ENCODE results near the gene C20orf141. TPM values are rescaled to one million over a fixed set of nuclear protein-coding genes. Genes with fewer than 3 reads are reported as not detected.

Gene C20orf141
- total and polyA plus RNA-seq, 7 donors: not detected

DNA sequence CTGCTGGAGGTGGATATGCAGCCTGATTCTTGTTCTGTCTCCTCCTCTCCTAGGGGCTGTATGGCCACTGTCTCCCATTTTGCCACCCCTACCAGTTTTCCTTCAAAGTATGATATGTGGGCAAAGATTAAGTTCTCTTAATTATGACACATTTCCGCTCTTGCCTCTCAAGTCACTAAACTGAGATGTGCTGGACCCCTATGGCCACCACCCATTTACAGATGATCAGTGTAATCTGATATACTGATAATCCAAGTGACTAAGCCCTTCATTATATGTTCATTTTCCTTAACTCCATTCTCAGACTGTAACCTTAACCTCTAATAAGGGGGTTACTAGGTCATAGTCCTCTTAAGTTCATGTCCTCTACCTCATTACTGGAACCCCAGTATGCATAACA lies 711 bp upstream of the C20orf141 start:
- ATAC-seq (no peak), DNase-seq (no peak)
- Histone ChIP-seq H3K4me1 (no peaks in the 10 kb centered on the region), H3K36me3 (ENCODE audit: insufficient read depth in 1 of 2, low read depth in 1 of 2) (no peaks in the 10 kb centered on the region), H3K27ac (no peak overlapping the region), H3K4me3 (no peak overlapping the region), H3K27me3 (ENCODE audit: insufficient read depth in 3 of 3, low read length in 2 of 3) (peaks cover 0 to 47% (median 9%) of the 10 kb centered on the region in 3 donors), H3K9me3 (peaks cover 5% of the 10 kb centered on the region)
- intact Hi-C loops (cut with DNase I): no loop called here
- TF ChIP-seq, protein P1, sequence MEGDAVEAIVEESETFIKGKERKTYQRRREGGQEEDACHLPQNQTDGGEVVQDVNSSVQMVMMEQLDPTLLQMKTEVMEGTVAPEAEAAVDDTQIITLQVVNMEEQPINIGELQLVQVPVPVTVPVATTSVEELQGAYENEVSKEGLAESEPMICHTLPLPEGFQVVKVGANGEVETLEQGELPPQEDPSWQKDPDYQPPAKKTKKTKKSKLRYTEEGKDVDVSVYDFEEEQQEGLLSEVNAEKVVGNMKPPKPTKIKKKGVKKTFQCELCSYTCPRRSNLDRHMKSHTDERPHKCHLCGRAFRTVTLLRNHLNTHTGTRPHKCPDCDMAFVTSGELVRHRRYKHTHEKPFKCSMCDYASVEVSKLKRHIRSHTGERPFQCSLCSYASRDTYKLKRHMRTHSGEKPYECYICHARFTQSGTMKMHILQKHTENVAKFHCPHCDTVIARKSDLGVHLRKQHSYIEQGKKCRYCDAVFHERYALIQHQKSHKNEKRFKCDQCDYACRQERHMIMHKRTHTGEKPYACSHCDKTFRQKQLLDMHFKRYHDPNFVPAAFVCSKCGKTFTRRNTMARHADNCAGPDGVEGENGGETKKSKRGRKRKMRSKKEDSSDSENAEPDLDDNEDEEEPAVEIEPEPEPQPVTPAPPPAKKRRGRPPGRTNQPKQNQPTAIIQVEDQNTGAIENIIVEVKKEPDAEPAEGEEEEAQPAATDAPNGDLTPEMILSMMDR (IDR thresholded peaks at IDR 0.05): no peak
- WGBS, 3 donors: 95 to 96% (median 96%) methylated on average over 1 of the region's 1 CpG

DNA sequence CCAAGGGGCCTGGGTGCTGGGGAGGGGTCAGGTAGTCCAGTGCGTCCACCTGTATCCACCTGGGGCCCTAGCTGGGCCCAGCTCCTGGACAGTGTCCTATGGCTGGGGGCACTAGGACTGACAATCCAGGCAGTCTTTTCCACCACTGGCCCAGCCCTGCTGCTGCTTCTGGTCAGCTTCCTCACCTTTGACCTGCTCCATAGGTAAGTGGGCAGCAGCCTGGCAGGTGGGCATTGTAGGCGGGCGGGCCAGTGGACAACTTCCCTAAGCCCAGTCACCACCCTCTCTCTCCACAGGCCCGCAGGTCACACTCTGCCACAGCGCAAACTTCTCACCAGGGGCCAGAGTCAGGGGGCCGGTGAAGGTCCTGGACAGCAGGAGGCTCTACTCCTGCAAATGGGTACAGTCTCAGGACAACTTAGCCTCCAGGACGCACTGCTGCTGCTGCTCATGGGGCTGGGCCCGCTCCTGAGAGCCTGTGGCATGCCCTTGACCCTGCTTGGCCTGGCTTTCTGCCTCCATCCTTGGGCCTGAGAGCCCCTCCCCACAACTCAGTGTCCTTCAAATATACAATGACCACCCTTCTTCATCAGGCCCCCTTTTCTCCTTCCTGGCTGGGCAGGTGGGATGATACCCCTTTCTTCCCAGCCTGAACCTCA lies 584 bp downstream of the C20orf141 start:
- intact Hi-C loops (cut with DNase I): no loop called here
- 88 to 93% (median 89%) methylated on average over 8 of the region's 8 CpGs for WGBS, 3 donors

GRCh38 chr20:2816030-2816582 lies 1.3 kb downstream of the C20orf141 start, which contains the start of gene TMEM239:
TSS of gene TMEM239 (plus strand) at chr20:2816364. CDS start at chr20:2816555, 191 bp downstream.
- no peak within 1 kb of the TSS for H3K27ac ChIP-seq
- H3K4me1 ChIP-seq: no peaks in the 10 kb centered on the region
- TF ChIP-seq, protein P1 (IDR thresholded peaks at IDR 0.05): no peak
- WGBS, 3 donors: 73 to 79% (median 76%) methylated on average over 10 of the region's 10 CpGs
- H3K4me3 ChIP-seq: no peak within 1 kb of the TSS
- H3K36me3 ChIP-seq (ENCODE audit: insufficient read depth in 1 of 2, low read depth in 1 of 2): no peaks in the 10 kb centered on the region
- peaks cover 5% of the 10 kb centered on the region for H3K9me3 ChIP-seq
- intact Hi-C loops (cut with DNase I): no loop called here
- DNase-seq (no peak), ATAC-seq (no peak)
- H3K27me3 ChIP-seq (ENCODE audit: insufficient read depth in 3 of 3, low read length in 2 of 3): peaks cover 0 to 62% (median 19%) of the 10 kb centered on the region in 3 donors

More for the DNA sequence above, 584 bp downstream of the C20orf141 start:
- no peak overlapping the region for H3K4me3 ChIP-seq
- DNase-seq: no peak
- ATAC-seq: no peak
- no peaks in the 10 kb centered on the region for H3K4me1 ChIP-seq
- no peaks in the 10 kb centered on the region for H3K36me3 ChIP-seq (ENCODE audit: insufficient read depth in 1 of 2, low read depth in 1 of 2)
- H3K9me3 ChIP-seq: peaks cover 5% of the 10 kb centered on the region
- TF ChIP-seq, protein P1 (IDR thresholded peaks at IDR 0.05): no peak
- H3K27ac ChIP-seq: no peak overlapping the region
- peaks cover 0 to 56% (median 12%) of the 10 kb centered on the region in 3 donors for H3K27me3 ChIP-seq (ENCODE audit: insufficient read depth in 3 of 3, low read length in 2 of 3)

DNA sequence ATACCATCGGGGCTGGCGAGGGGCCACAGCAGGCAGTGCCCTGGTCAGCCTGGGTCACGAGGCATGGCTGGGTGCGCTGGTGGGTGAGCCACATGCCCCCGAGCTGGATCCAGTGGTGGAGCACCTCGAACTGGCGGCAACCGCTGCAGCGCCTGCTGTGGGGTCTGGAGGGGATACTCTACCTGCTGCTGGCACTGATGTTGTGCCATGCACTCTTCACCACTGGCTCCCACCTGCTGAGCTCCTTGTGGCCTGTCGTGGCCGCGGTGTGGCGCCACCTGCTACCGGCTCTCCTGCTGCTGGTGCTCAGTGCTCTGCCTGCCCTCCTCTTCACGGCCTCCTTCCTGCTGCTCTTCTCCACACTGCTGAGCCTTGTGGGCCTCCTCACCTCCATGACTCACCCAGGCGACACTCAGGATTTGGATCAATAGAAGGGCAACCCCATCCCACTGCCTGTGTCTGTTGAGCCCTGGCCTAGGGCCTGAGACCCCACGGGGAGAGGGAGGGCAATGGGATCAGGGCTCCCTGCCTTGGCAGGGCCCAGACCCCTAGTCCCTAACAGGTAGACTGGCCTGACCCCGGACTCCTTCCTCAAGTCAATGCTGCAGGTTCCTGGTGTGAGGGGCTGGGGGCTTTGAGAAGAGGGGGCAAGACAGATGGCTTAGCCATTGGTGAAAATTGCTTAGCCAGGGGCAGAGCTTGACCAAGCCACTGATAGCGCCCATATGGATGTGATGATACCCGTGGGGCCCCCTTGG lies 2.0 kb downstream of the C20orf141 start:
- Histone ChIP-seq H3K4me3 (no peak overlapping the region), H3K27me3 (ENCODE audit: insufficient read depth in 3 of 3, low read length in 2 of 3) (peaks cover 0 to 60% (median 20%) of the 10 kb centered on the region in 3 donors), H3K36me3 (ENCODE audit: insufficient read depth in 1 of 2, low read depth in 1 of 2) (no peaks in the 10 kb centered on the region), H3K9me3 (peaks cover 5% of the 10 kb centered on the region), H3K27ac (no peak overlapping the region), H3K4me1 (no peaks in the 10 kb centered on the region)
- no peak for DNase-seq
- WGBS, 3 donors: 74 to 92% (median 80%) methylated on average over 12 to 20 of the region's 20 CpGs
- TF ChIP-seq, protein P1 (IDR thresholded peaks at IDR 0.05): no peak
- intact Hi-C loops (cut with DNase I): no loop called here
- no peak for ATAC-seq

Measured in psoas muscle (tissue), 8 donors.